IPS-NIHi11 (cell line): ENCODE measurements around the gene SGTA.

ENCODE experiments used
- DNase-seq: peaks from one replicate; pipeline ENCODE4 v3.0.0; 2012; ENCODE audit warnings: mixed read lengths, low spot score

SGTA gene

DNA sequence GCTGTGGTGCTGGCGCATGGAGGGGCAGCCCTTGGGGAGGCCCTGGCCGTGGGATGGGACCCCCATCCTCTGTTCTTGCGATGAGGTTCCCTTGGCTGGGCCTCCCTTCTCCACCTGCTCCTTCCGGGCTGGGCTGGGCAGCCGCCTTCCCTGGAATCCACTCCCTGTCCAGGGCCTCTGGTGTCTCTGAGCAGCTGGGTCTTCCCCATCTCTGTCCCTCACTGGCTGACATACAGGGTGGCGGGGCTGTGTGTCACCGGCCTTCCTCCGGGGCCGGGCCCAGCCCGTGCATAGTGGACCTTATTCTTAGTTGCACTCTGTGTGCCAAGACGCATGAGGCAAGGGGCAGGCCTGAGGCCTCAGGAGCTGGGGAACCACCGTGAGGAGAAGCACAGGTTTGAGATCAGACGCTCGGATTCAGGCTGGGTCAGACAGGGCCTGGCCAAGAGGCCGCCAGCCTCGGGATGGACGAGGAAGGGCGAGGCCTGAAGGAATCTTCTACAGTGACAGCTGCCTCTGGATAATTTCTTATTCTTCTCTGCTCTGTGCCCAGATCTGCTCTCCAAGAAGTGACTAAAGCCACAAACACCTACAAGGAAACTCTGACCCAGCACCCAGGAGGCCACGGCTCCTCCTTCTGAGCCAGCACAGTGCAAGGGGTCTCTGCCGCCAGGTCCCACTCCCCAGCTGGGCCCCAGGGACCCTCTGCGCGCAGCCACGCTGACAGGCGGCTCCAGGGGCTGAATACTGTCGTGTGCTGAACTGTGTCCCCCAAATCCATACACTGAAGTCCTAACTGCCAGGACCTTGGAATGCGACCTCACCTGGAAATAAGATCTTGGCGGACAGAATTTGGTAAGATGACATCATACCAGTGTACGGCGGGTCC, 11.0 kb downstream of the SGTA start:
- no peak for DNase-seq

DNA sequence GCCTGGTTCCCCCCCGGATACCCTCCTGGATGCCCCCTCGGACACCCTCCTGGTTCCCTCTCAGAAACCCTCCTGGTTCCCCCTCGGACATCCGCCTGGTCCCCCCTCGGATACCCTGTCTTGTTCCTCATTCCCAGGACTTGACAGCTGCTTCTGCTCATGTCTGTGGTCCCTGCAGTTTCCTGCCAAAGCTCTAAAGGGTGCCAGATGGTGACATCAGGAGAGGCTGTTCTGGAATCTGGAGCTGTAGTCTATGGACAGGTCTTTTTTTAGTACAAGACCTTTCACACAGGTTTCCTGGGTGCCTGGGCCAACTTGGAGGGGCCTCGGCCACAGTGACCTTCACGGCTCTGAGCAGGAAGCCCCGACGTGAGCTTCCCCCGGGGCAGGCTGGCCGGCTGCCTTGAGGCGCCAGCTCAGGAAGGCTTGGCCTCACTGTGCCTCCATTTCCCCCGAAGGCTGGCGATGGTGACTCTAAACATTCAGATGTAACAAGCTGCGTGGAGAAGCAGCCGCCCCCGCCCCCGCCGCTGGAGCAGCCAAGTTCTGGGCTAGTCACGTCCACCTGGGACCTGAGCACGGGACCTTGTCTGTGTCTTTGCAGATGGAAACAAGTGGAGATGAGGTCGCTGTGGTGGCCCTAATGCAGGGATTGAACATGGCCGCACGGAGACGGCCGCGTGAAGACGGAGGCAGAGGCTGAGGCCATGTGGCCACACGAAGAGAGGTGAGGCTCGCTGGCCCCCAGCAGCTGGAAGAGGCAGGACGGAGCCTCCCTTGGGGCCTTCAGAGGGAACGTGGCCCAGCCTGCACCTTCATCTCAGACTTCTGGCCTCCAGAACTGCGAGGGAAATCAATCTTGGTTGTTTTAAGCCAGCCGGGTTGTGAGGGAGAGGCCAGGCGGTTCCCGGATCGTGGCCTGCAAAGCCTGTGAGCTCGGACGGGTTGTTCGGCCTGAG, 12.7 kb downstream of the SGTA start:
- no peak for DNase-seq

DNA sequence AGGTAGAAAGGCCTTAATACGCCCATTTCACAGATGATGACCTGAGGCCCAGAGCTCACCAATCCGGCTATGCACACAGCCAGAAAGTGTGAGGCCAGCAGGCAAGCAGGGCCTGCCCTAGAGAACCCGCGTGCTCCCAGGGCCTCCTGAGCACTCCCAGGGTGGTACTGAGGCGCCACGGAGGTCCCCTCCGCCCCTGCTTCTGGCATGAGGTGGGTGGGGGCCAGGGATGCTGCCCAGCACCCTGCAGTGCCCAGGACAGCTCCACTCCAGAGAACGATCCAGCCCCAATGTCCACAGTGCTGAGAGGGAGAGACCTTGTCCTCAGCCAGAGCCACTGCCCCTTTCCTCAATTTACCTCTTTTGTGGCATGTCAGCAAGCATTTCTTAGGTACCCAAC, 13.9 kb downstream of the SGTA start:
- DNase-seq, result no peak

DNA sequence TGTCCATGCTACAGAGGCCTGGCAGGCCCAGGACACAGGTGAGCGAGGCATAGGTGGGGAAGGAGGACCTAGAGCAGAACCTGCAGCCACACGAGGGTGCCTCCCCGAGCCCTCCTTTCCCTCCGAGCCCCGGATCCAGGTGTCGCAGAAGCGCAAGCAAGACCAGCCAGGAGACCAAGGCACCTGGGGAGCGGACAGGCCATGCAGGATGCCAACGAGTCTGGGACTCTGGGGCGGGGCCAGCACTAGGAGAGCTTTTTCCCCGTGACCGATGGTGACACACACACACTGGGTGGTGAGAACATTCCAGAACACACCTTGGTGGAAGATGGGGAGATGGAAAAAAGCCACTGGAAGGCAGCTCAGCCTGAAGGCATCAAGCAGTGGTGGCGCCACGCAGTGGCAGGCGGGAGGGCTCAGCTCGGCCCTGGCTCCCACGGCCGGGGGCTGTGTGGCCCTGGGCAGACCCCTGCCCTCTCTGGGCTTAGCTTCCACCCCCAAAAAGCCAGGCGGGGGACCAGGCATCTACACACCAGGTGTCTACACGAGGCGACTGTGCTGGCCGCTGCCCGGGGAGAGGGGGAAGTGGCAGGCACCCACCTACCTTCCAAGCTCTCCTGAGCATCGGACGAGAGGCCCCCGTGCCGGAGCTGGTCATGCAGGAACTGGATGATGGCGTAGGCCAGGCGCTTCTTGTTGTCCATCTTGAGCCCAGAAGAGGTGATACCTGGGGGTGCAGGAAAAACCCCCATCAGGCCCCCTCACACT, 14.5 kb downstream of the SGTA start:
- no peak for DNase-seq

DNA sequence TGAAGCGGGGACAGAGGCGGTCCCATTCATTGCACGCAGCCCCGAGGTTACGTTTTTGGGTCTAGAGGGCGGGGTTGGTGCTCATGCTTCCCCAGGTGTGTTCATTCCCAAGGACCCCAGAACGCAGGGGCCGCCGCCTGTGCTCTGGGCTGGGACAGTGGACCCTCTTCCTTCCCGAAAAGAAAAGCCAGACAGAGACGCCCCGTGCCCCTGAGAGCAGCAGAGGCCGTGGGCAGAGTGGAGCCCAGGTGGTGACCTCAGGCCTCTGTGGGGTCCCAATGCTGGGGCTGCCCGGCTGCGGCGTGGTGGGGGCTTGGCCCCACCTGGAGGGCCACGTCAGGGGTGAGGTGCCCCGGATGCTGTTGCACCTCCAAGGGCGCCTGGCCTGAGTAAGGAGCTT, 15.4 kb downstream of the SGTA start:
- DNase-seq, result no peak

DNA sequence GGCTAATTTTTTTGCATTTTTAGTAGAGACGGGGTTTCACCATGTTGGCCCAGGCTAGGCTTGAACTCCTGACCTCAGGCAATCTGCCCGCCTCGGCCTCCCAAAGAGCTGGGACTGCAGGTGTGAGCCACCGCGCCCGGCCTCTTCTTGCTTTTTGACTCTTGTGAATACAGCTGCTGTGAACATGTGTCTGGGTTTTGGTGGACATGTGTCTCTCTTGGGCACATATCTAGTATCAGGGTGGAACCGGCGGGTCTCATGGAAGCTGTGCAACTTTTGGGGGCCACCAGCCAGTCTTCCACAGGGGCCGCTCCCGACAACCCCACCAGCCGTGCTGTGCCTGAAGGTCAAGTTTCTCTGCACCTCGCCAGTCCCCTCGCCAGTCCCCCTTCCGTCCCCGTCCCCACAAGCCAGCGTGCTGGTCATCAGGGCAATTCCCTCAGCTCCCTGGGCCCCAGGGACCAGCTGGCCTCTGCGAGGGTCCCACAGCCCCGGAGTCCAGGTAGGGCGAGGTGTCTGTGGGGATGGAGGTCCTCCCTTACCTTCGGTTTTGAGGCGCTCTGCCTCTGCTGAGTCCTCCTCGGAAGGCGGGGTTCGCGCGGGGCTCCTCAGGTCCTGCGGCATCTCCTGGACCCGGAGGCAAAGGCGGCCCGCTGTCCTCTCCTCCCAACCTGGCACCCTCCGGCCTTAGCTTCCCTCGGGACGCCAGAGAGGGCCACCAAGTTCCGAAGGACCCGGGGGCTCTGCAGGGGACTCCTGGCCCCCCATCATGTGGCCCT, 16.3 kb downstream of the SGTA start:
- no peak for DNase-seq

DNA sequence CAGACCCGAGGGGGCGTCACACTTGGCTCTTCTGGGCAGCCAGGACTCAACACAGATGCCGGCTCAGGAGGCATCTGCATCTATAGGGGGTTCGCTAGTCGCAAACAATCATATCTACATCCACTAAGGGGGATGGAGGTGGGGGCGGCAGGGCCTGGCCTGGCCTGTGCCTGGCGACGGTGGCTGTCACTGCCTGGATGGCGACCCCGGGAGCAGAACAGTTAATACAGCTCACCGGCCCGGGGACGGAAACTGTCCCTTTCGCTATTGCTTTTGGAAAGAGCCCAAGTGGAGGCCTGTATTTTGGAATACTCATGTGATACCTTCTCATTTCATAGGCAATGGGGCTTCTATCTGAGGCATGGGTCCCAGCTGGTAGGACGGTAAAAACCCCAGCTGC, 17.7 kb downstream of the SGTA start:
- no peak for DNase-seq

DNA sequence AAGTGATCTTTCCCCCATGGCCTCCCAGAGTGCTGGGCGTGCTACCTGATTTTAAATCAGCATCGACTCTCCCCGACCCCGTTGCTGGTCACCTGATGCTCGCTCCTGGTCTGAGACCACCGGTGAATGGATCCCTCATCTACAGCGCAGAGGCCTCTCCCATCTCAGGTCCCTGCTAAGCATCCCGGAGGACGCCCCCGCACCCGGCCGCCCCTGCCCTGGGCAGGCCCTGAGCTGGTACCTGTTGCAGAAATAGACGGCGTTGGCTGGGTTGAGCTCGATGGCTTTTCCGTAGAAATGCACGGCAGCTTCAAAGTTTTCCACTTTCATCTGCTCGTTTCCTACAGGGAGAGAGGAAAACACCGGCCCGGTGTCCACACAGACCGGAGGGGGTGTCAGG, 18.1 kb downstream of the SGTA start:
- DNase-seq, result no peak

DNA sequence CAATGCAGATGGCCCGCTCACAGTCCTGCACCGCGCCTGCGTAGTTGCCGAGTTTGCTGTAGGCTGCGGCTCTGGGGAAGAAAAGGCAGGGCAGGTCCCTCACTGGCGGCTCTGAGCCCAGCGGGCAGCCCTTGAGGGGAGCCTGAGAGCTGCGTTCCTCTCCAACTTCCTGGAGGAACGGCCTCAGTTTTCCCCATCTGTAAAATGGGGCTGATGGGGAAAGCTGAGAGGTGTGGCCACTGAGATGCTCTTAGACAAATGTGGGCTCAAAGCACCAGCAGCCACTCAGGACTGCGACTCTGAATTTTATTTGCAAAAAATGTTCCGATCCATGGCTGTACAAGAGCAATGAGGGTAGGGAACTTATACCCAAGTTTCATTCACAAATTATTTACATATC, 19.4 kb downstream of the SGTA start:
- no peak for DNase-seq

DNA sequence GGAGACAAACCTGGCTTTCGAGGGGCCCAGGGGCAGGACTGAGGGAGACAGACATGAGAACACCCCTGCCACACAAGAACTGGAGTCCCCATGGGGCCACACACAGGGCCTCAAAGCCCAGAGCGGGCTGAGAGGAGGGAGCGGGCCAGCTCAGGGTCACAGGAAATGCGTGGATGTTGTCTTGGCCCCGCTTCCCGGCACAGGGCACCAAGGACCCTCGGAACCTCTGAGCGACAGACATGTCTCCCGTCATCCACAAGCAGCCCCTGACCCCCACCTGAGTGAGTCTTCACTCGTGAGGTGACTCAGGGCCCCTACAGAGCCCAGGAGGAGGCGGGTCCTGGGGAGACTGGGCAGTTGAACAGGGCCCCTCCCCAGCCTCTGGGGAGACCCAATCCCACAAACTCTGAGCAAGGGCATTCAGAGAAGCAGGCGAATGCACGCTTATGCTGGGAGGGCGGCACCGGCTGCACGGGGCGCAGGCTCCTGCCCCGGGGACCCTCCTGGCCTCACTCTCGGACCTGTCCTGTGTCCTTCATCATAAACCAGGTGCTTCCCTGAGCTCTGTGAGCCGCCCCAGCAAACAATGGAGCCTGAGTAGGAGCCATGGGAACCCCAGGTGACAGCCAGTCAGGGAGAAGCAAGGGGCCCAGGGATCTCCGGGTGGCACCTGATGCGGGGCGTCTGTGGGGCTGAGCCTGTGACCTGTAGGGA, 20.1 kb downstream of the SGTA start:
- no peak for DNase-seq

DNA sequence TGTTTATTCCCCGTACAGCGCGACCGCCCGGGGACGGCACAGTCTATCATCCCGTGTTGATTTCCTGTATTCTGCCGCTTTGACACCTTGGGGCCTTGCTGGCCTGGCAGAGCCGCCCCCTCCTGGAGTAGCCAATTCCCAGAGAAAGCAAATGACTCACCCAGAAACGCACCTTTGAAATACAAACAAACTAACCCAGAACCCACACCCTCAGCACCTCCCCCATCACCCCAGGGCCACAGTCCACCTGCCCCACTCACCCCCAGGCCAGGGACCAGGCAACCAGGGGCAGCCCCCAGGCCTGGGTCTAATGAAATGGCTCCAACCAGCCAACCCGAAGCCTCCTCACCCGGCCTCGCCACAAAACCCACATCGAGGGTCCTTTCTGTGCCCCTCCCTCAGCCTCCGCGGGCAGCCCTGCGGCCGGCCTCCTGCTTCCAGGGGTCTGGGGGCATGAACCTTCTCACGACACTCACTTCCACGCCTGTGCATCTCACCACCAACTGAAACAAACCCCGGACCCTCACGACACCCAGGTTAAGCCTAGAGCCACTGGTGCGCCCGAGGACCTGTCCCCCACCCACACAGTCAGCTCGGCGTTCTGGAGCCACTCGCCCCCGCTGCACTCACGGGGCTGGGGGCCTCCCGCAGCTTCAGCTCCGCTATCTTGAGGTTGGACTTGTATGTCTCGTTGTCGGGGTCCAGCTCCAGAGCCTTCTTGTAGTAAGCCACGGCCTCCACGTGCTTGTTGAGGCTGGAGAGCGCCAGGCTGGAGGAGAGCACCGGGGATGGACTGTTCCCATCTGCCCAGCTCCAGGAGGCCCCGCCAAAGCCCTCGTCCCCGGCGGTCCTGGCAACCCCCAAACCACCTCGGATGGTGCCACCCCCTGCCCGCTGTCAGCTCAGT, 20.9 kb downstream of the SGTA start:
- no peak for DNase-seq

DNA sequence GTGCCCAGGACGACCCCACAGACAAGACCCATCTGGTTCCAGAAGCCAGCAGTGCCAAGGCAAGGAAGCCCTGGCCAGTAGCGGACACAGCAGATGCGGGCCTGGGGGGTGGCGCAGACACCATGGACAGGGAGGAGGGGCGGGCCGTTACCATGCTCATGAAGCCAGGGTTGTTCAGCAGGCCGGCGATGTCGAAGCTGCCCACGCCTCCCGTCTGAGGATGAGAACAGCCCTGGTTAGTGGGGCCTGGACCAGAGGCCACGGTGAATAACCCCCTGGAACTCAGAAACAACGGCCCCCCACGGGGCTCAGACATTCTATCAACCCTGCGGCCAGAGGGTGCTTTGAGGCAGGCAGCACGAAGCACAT, 21.8 kb downstream of the SGTA start:
- DNase-seq, result no peak

DNA sequence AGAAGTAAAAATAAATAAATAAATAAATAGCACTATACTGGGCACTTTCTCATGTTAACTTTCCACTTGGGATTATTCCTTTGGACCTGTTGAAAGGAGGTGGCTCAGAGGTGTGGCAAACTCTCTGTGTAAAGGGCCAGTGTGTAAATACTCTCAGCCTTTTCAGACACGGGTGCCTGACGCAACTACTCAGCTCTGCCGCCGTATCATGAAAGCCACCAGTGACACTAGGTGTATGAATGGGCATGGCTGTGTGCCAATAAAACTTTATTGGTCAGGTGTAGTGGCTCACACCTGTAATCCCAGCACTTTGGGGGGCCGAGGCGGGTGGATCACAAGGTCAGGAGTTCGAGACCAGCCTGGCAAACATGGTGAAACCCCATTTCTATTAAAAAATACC, 23.1 kb downstream of the SGTA start:
- DNase-seq, result no peak

DNA sequence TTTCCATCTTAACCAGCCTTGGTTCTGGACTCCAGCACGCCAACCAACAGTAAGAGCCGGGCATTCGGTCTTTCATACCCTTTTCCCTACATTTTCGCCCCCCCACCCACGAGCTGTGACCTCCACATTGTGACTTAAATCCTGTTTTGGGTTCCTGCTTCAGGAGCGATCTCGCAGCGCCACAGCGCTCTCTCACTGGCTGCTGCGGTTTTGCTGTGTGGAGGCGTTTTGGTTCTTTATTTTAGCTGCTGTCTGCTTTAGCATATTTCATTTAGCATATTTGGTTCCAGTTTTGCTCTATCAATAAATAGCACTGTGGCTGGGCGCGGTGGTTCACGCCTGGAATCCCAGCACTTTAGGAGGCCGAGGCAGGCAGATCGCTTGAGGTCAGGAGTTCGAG, 23.7 kb downstream of the SGTA start:
- no peak for DNase-seq

DNA sequence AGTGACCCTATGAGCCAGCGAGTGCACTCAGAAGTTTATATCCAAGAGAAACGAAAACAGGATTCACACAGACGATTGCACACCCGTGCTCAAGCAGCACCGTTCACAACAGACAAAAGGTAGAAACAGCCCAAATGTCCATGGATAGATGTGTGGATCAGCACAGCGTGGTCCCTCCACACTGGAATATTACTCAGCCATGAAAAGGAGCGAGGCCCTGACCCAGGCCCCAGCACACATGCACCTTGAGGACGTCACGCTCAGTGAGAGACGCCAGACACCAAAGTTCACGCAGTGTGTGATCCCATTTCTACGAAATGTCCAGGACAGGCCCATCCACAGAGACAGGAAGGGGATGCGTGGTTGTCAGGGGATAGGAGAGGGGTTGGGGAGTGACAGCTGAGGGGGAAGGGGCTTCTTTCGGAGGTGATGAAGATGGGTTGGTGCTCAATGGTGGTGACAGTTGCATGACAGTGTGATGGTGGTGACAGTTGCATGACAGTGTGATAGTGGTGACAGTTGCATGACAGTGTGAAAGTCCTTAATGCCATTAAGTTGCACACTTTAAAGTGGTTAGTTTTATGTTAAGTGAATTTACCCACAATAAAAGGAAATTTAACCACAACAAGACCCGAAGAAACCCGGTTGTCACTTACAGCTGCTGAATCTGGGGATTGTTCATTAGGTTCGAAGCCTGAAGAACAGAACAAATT, 24.3 kb downstream of the SGTA start:
- DNase-seq, result no peak

DNA sequence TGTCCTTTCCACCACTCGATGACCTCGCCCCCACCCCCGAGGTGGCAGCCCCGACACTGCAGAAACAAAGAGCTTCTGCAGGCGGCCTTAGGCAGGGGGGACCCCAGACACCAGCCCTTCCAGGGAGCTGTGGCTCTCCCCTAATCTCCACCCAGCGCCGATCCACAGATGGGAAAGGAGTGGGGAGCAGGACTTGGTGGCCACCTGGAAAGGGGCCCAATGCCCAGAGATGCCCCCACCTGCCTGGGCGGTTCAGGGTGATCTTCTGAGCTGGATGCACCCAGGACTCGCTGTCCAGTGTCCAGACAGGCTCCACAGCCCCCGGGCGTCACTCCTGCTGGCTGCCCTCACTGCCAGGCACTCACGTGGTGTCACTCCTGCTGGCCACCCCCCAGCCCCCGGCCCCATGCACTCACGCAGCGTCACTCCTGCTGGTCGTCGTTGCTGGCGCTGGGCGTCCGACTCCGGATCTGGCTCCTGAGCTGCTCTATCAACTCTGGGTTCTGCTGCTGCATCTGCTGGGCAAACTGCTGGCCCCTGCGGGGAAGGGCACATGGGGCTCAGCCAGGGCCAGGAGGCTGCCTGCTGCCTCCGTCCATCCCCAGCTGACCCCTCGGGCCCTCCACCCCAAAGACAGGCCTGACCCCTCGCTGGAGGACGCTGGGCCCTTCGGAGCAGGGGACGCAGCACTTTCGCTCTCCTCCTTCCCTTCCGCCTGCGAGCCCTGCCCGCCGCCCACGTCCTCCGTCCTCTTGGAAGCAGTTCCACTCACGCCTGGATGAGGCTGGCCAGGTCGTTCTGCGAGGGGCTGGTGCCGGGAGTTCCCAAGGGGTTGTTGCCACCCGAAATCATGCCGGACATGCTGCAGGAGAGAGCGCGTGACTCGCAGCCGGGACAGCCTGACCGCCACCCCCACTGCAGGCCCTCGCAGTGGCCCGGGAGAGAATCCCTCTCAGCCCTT, 25.9 kb downstream of the SGTA start:
- DNase-seq, result no peak

DNA sequence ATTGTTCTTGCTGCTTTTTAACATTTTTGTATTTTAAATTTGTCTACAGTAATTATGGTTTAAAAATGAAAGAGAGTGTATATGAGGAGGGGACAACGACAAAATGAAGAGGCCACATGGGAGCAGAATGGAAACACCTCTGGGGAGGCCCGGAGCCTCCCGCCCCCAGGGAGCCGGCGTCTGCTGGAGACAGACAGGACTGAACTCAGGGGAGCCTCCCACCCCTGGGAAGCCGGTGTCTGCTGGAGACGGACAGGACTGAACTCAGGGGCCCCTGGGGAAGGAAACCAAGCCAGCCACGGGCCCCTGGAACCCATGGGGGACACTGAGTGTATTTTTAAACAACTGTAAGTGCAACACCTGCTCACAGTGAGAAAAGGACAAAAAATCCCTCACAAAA, 26.6 kb downstream of the SGTA start:
- DNase-seq, result no peak

DNA sequence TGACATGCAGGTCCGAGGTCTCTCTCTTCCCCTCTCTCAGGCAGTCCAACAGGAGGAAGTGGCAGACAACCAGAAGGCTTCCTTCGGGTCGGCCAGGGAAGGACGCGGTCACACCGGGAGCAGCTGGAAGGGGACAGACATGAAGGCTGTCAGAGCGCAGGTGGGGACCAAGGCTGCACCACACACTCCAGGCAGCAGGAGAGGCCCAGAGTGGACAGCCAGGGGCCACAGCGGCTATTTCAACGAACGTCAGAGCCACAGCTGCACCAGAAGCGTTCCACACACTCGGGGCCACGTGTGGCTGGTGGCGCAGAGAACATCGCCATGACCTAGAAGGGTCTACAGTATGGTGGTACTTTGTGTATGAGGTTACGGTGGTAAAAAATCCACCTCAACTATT, 27.3 kb downstream of the SGTA start:
- no peak for DNase-seq
